ENCODE results near the gene SORCS3. TPM values are rescaled to one million over a fixed set of nuclear protein-coding genes. Genes with fewer than 3 reads are reported as not detected.

Gene SORCS3
- total RNA-seq, 3 donors from 2014 or later: 0.60 TPM; not detected in 2

GRCh38 chr10:104988686-104989085 is 347.6 kb downstream of the SORCS3 start:
- TF ChIP-seq CTCF (IDR thresholded peaks at IDR 0.05): no peak
- H3K36me3 ChIP-seq (ENCODE audit: low read depth): no peaks in the 10 kb centered on the region
- DNase-seq (no peak), ATAC-seq (no peak)
- no peaks in the 10 kb centered on the region for H3K4me1 ChIP-seq (ENCODE audit: low read depth)
- H3K9me3 ChIP-seq: no peaks in the 10 kb centered on the region
- intact Hi-C loops (cut with DNase I, micrococcal nuclease): no loop called here
- no peak overlapping the region for H3K4me3 ChIP-seq

- DNase-seq (no peak), ATAC-seq (no peak)
- intact Hi-C loops (cut with DNase I, micrococcal nuclease): no loop called here
- H3K36me3 ChIP-seq (ENCODE audit: low read depth): no peaks in the 10 kb centered on the region
- H3K4me1 ChIP-seq (ENCODE audit: low read depth): no peaks in the 10 kb centered on the region
- no peak overlapping the region for H3K4me3 ChIP-seq
- TF ChIP-seq CTCF (IDR thresholded peaks at IDR 0.05): no peak
- no peaks in the 10 kb centered on the region for H3K9me3 ChIP-seq
Measured at GRCh38 chr10:104989880-104990279, 348.8 kb downstream of the SORCS3 start.

GRCh38 chr10:104993085-104993484 is 352.0 kb downstream of the SORCS3 start:
- intact Hi-C loops (cut with DNase I, micrococcal nuclease): no loop called here
- TF ChIP-seq CTCF (IDR thresholded peaks at IDR 0.05): no peak
- no peaks in the 10 kb centered on the region for H3K36me3 ChIP-seq (ENCODE audit: low read depth)
- H3K4me1 ChIP-seq (ENCODE audit: low read depth): no peaks in the 10 kb centered on the region
- no peak overlapping the region for H3K4me3 ChIP-seq
- ATAC-seq (no peak), DNase-seq (no peak)
- H3K9me3 ChIP-seq: no peaks in the 10 kb centered on the region

- no peak for TF ChIP-seq CTCF (IDR thresholded peaks at IDR 0.05)
- intact Hi-C loops (cut with DNase I, micrococcal nuclease): no loop called here
- no peaks in the 10 kb centered on the region for H3K36me3 ChIP-seq (ENCODE audit: low read depth)
- H3K4me3 ChIP-seq: no peak overlapping the region
- no peaks in the 10 kb centered on the region for H3K9me3 ChIP-seq
- DNase-seq (no peak), ATAC-seq (no peak)
- no peaks in the 10 kb centered on the region for H3K4me1 ChIP-seq (ENCODE audit: low read depth)
Measured at GRCh38 chr10:105001269-105001668, 360.2 kb downstream of the SORCS3 start.

GRCh38 chr10:105010411-105011121 is 369.5 kb downstream of the SORCS3 start:
- no peaks in the 10 kb centered on the region for H3K9me3 ChIP-seq
- DNase-seq (no peak), ATAC-seq (no peak)
- no peaks in the 10 kb centered on the region for H3K36me3 ChIP-seq (ENCODE audit: low read depth)
- no peaks in the 10 kb centered on the region for H3K4me1 ChIP-seq (ENCODE audit: low read depth)
- no peak for TF ChIP-seq CTCF (IDR thresholded peaks at IDR 0.05)
- intact Hi-C loops (cut with DNase I, micrococcal nuclease): no loop called here
- H3K4me3 ChIP-seq: no peak overlapping the region

- no peak for DNase-seq
- Histone ChIP-seq H3K9me3 (no peaks in the 10 kb centered on the region), H3K4me1 (ENCODE audit: low read depth) (no peaks in the 10 kb centered on the region), H3K36me3 (ENCODE audit: low read depth) (no peaks in the 10 kb centered on the region), H3K4me3 (no peak overlapping the region)
- intact Hi-C loops (cut with DNase I, micrococcal nuclease): no loop called here
- ATAC-seq: no peak
- no peak for TF ChIP-seq CTCF (IDR thresholded peaks at IDR 0.05)
Measured at GRCh38 chr10:105017116-105017515, 376.0 kb downstream of the SORCS3 start.
